H1 (cell line): ENCODE measurements around the gene COL4A1.

ENCODE experiments used
- CTCF ChIP-seq, 3 experiments: IDR thresholded peaks; 1 replicate in 2 of 3; 2 replicates in 1 of 3; pipeline versions ENCODE4 v1.5.1 to v1.6.1; 2011; ENCODE audit warnings: low read length in 3 of 3, mild to moderate bottlenecking in 3 of 3, inconsistent platforms in 2 of 3, low read depth in 1 of 3, moderate library complexity in 1 of 3; ENCODE audit not compliant: insufficient read depth in 1 of 3; ENCODE audit errors: control extremely low read depth in 1 of 3
- KDM4A ChIP-seq: IDR thresholded peaks from one replicate; pipeline ENCODE4 v1.7.1; 2012; ENCODE audit warnings: low read depth, mild to moderate bottlenecking, moderate library complexity, low read length, inconsistent platforms; ENCODE audit not compliant: severe bottlenecking
- TAF1 ChIP-seq: IDR thresholded peaks from 2 replicates; pipeline ENCODE4 v1.6.1; 2011; ENCODE audit warnings: mild to moderate bottlenecking, low read depth, low read length

- TF ChIP-seq TAF1 (no peak), KDM4A (no peak), CTCF (IDR thresholded peaks at IDR 0.05; ENCODE audit: control extremely low read depth in 1 of 3, insufficient read depth in 1 of 3, low read depth in 1 of 3, low read length in 3 of 3) (no peak)
Observed at GRCh38 chr13:110215606-110216005, 91.4 kb downstream of the COL4A1 start.
